K562 (cell line): Measurements from ENCODE around the gene LLGL1. TPM values are rescaled to one million over a fixed set of nuclear protein-coding genes. Genes with fewer than 3 reads are reported as not detected.
A peak's percentile ranks its signal among the peaks of the same experiment; 100 is the strongest.

Source experiments
- BDP1 ChIP-seq: IDR thresholded peaks from 3 replicates; pipeline ENCODE4 v1.6.1; 2011; ENCODE audit not compliant: insufficient read length, insufficient read depth
- CBX5 ChIP-seq: IDR thresholded peaks from 2 replicates; pipeline ENCODE4 v1.6.1; 2014; ENCODE audit warnings: low read depth, borderline replicate concordance
- EP300 ChIP-seq: IDR thresholded peaks from 2 replicates; pipeline ENCODE4 v1.6.1; 2012; ENCODE audit warnings: low read length, improper control_type of control experiment
- EP400 ChIP-seq: fragments of 450-650 bp; IDR thresholded peaks from 2 replicates; pipeline ENCODE4 v1.6.1; 2017; ENCODE audit warnings: antibody characterized with exemption, mild to moderate bottlenecking, moderate library complexity
- HDAC1 ChIP-seq, 2 experiments: fragments of 450-650 bp; IDR thresholded peaks; 2 replicates each; pipeline ENCODE4 v1.6.1; 2016 to 2017; ENCODE audit warnings: inconsistent platforms in 1 of 2, mild to moderate bottlenecking in 1 of 2, moderate library complexity in 1 of 2
- HIVEP1 ChIP-seq: fragments of 250-450 bp; sonication (Bioruptor Pico); IDR thresholded peaks from 2 replicates; pipeline ENCODE4 v1.4.0; 2020; ENCODE audit warnings: mild to moderate bottlenecking
- HMG20A ChIP-seq: fragments of 450-650 bp; formaldehyde crosslinking; conservative IDR thresholded peaks from 2 replicates; pipeline ENCODE4 v1.4.0; 2020; ENCODE audit warnings: mild to moderate bottlenecking, mixed read lengths
- LCOR ChIP-seq: sonication (generic); formaldehyde crosslinking; IDR thresholded peaks from 2 replicates; pipeline ENCODE4 v1.8.0; 2022; ENCODE audit warnings: mild to moderate bottlenecking, missing genetic modification reagents
- MNT ChIP-seq, 2 experiments: fragments of 450-650 bp; conservative IDR thresholded peaks; 2 replicates each; pipeline ENCODE4 v1.6.1; 2017; ENCODE audit warnings: mild to moderate bottlenecking in 2 of 2, moderate library complexity in 2 of 2
- PHTF2 ChIP-seq: fragments of 250-450 bp; sonication (Bioruptor Pico); IDR thresholded peaks from 2 replicates; pipeline ENCODE4 v1.5.0; 2021; ENCODE audit warnings: mild to moderate bottlenecking
- POLR2AphosphoS5 ChIP-seq: IDR thresholded peaks from 2 replicates; pipeline ENCODE4 v1.6.1; 2011; ENCODE audit warnings: mild to moderate bottlenecking, low read depth, low read length, moderate library complexity; ENCODE audit not compliant: control insufficient read depth, insufficient read depth
- POLR2B ChIP-seq: fragments of 450-650 bp; IDR thresholded peaks from 2 replicates; pipeline ENCODE4 v1.6.1; 2018; ENCODE audit warnings: low read depth; ENCODE audit not compliant: partially characterized antibody
- SAFB ChIP-seq: fragments of 200-400 bp; formaldehyde crosslinking; IDR thresholded peaks from 2 replicates; pipeline ENCODE4 v1.6.1; 2017; ENCODE audit warnings: low read depth, low read length, borderline replicate concordance
- SETDB1 ChIP-seq: IDR thresholded peaks from one replicate; pipeline ENCODE4 v1.6.1; 2012; ENCODE audit warnings: low read length, control low read depth, inconsistent platforms
- SIN3B ChIP-seq: fragments of 450-650 bp; IDR thresholded peaks from 2 replicates; pipeline ENCODE4 v1.6.1; 2017; ENCODE audit warnings: low read depth, mild to moderate bottlenecking, moderate library complexity
- TCF3 ChIP-seq: sonication (generic); formaldehyde crosslinking; IDR thresholded peaks from 2 replicates; pipeline ENCODE4 v1.4.0; 2020; ENCODE audit warnings: mild to moderate bottlenecking, missing genetic modification reagents
- ZNF133 ChIP-seq: fragments of 250-450 bp; sonication (Bioruptor Pico); IDR thresholded peaks from 2 replicates; pipeline ENCODE4 v1.4.0; 2020; ENCODE audit warnings: mild to moderate bottlenecking
- polyA plus RNA-seq, 8 experiments: library from polyadenylated mRNA; depleted of rRNA in 4 of 8; stranded (reverse) in 5 of 8; unstranded in 3 of 8; fragments of >200 nt; fragmentation: Nextera tagmentation in 2 of 8; fragmentation: Illumina TruSeq in 1 of 8; extraction: Ambion mirVana in 2 of 8; extraction: Trizol in 1 of 8; gene quantifications; 2 replicates each; pipeline versions ENCODE4 v1.2.1 to v1.2.3, GENCODE V29; 2011 to 2014; ENCODE audit warnings: inconsistent platforms in 1 of 8, missing spikeins in 1 of 8
- total RNA-seq, 7 experiments: library from RNA; depleted of rRNA in 6 of 7; stranded (reverse); fragments of >200 nt in 6 of 7; fragmentation: Illumina TruSeq in 2 of 7; extraction: Trizol in 2 of 7; gene quantifications; 2 replicates each; pipeline versions ENCODE4 v1.2.1 to v1.2.3, GENCODE V29; 2011 to 2021; ENCODE audit warnings: low replicate concordance in 1 of 7
- TF ChIP-seq, protein P1 (sequence below): fragments of 450-650 bp; IDR thresholded peaks from 2 replicates; pipeline ENCODE4 v1.6.1; 2016
- TF ChIP-seq, protein P2 (sequence below): fragments of 450-650 bp; formaldehyde crosslinking; IDR thresholded peaks from 2 replicates; pipeline ENCODE4 v1.4.0; 2022; ENCODE audit warnings: mild to moderate bottlenecking, moderate library complexity
- TF ChIP-seq, protein P3 (sequence below): sonication (generic); formaldehyde crosslinking; IDR thresholded peaks from 2 replicates; pipeline ENCODE4 v1.8.0; 2023; ENCODE audit warnings: missing genetic modification reagents, mild to moderate bottlenecking, borderline replicate concordance

Gene LLGL1
- total and polyA plus RNA-seq, 9 of the 15 experiments (the other 6 are each of a cell fraction or from before 2014, with no cell fraction given), result 0.11 to 12.9 (median 5.3) TPM; not detected in 1

- TF ChIP-seq, protein P1, sequence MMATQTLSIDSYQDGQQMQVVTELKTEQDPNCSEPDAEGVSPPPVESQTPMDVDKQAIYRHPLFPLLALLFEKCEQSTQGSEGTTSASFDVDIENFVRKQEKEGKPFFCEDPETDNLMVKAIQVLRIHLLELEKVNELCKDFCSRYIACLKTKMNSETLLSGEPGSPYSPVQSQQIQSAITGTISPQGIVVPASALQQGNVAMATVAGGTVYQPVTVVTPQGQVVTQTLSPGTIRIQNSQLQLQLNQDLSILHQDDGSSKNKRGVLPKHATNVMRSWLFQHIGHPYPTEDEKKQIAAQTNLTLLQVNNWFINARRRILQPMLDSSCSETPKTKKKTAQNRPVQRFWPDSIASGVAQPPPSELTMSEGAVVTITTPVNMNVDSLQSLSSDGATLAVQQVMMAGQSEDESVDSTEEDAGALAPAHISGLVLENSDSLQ, result peak; percentile 68
- no peak for TF ChIP-seq SETDB1
- TF ChIP-seq SIN3B, result no peak
- no peak for TF ChIP-seq ZNF133 (CRISPR knock-in tag)
- TF ChIP-seq EP400, result peak; percentile 64; the same call in 1 of the 2 replicates
- TF ChIP-seq PHTF2, result no peak
- TF ChIP-seq POLR2AphosphoS5, result 0 out of 2 replicates have a peak, but pooled peaks have one; percentile 14
- TF ChIP-seq, protein P2, sequence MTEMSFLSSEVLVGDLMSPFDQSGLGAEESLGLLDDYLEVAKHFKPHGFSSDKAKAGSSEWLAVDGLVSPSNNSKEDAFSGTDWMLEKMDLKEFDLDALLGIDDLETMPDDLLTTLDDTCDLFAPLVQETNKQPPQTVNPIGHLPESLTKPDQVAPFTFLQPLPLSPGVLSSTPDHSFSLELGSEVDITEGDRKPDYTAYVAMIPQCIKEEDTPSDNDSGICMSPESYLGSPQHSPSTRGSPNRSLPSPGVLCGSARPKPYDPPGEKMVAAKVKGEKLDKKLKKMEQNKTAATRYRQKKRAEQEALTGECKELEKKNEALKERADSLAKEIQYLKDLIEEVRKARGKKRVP (CRISPR knock-in tag), result no peak
- TF ChIP-seq SAFB, result no peak
- peak in 1 of 2 experiments; percentile 48; a peak in 1 of 4 replicates for TF ChIP-seq HDAC1 (IDR thresholded peaks at IDR 0.05)
- TF ChIP-seq, protein P3, sequence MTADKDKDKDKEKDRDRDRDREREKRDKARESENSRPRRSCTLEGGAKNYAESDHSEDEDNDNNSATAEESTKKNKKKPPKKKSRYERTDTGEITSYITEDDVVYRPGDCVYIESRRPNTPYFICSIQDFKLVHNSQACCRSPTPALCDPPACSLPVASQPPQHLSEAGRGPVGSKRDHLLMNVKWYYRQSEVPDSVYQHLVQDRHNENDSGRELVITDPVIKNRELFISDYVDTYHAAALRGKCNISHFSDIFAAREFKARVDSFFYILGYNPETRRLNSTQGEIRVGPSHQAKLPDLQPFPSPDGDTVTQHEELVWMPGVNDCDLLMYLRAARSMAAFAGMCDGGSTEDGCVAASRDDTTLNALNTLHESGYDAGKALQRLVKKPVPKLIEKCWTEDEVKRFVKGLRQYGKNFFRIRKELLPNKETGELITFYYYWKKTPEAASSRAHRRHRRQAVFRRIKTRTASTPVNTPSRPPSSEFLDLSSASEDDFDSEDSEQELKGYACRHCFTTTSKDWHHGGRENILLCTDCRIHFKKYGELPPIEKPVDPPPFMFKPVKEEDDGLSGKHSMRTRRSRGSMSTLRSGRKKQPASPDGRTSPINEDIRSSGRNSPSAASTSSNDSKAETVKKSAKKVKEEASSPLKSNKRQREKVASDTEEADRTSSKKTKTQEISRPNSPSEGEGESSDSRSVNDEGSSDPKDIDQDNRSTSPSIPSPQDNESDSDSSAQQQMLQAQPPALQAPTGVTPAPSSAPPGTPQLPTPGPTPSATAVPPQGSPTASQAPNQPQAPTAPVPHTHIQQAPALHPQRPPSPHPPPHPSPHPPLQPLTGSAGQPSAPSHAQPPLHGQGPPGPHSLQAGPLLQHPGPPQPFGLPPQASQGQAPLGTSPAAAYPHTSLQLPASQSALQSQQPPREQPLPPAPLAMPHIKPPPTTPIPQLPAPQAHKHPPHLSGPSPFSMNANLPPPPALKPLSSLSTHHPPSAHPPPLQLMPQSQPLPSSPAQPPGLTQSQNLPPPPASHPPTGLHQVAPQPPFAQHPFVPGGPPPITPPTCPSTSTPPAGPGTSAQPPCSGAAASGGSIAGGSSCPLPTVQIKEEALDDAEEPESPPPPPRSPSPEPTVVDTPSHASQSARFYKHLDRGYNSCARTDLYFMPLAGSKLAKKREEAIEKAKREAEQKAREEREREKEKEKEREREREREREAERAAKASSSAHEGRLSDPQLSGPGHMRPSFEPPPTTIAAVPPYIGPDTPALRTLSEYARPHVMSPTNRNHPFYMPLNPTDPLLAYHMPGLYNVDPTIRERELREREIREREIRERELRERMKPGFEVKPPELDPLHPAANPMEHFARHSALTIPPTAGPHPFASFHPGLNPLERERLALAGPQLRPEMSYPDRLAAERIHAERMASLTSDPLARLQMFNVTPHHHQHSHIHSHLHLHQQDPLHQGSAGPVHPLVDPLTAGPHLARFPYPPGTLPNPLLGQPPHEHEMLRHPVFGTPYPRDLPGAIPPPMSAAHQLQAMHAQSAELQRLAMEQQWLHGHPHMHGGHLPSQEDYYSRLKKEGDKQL (CRISPR knock-in tag), result no peak
- TF ChIP-seq TCF3 (CRISPR knock-in tag), result no peak
- TF ChIP-seq EP300, result no peak
- TF ChIP-seq LCOR, result no peak
- TF ChIP-seq CBX5, result no peak
- no peak for TF ChIP-seq POLR2B
- no peak for TF ChIP-seq HIVEP1 (CRISPR knock-in tag)
- TF ChIP-seq HMG20A, result no peak
- TF ChIP-seq BDP1, result no peak
- TF ChIP-seq MNT (conservative IDR thresholded peaks at IDR 0.05), result peak in 1 of 2 experiments; percentile 57; a peak in 2 of 4 replicates
- TF ChIP-seq, all 486 proteins: peak for 25
Measured at GRCh38 chr17:18246880-18247612, 21.6 kb downstream of the LLGL1 start (continued).
